Keratinocyte (primary cell): ENCODE data around the gene MARS1. TPM values are rescaled to one million over a fixed set of nuclear protein-coding genes. Genes with fewer than 3 reads are reported as not detected.

Experiments used
- DNase-seq: peaks from one replicate; pipeline ENCODE4 v3.0.0-alpha.2; 2011; ENCODE audit warnings: low read depth, missing footprints, low spot score
- FAIRE-seq: peaks from 2 replicates; lab custom pipeline; 2011; peaks lifted over from hg19 to GRCh38; lab: Jason Lieb, UNC
- H2AFZ ChIP-seq: 2 replicates; pipeline ENCODE4 v1.6.0; 2012; ENCODE audit warnings: low read length, control low read depth, inconsistent platforms; ENCODE audit not compliant: control insufficient read depth
- H3K27ac ChIP-seq: 2 replicates; pipeline ENCODE4 v1.5.1; 2011; ENCODE audit warnings: low read length; ENCODE audit not compliant: control insufficient read depth, insufficient read depth
- H3K27me3 ChIP-seq: 3 replicates; pipeline ENCODE4 v1.6.0; 2011; ENCODE audit warnings: low read length; ENCODE audit not compliant: control insufficient read depth, insufficient read depth; ENCODE audit errors: extremely low read depth
- H3K36me3 ChIP-seq, 2 experiments: 2 replicates in 1 of 2; 3 replicates in 1 of 2; pipeline ENCODE4 v1.5.1; 2011; ENCODE audit warnings: low read length in 2 of 2, mild to moderate bottlenecking in 1 of 2; ENCODE audit not compliant: control insufficient read depth in 2 of 2, insufficient read depth in 2 of 2; ENCODE audit errors: extremely low read depth in 1 of 2
- H3K4me1 ChIP-seq: 3 replicates; pipeline ENCODE4 v1.5.1; 2011; ENCODE audit warnings: low read length; ENCODE audit not compliant: control insufficient read depth, insufficient read depth; ENCODE audit errors: extremely low read depth
- H3K4me2 ChIP-seq: 3 replicates; pipeline ENCODE4 v1.6.0; 2011; ENCODE audit warnings: low read depth, low read length; ENCODE audit not compliant: control insufficient read depth, insufficient read depth; ENCODE audit errors: extremely low read depth
- H3K4me3 ChIP-seq, 3 experiments: fragments of 200-600 bp in 1 of 3; sonication (generic) in 1 of 3; 2 replicates in 2 of 3; 3 replicates in 1 of 3; pipeline ENCODE4 v1.5.1; 2011 to 2016; ENCODE audit warnings: low read length in 3 of 3, mild to moderate bottlenecking in 3 of 3, control low read depth in 2 of 3, inconsistent platforms in 1 of 3, low read depth in 1 of 3, mixed read lengths in 1 of 3, mixed run types in 1 of 3, moderate library complexity in 1 of 3; ENCODE audit not compliant: control insufficient read depth in 2 of 3, insufficient read depth in 2 of 3; ENCODE audit errors: extremely low read depth in 1 of 3
- H3K79me2 ChIP-seq: 2 replicates; pipeline ENCODE4 v1.6.0; 2012; ENCODE audit warnings: low read length; ENCODE audit not compliant: control insufficient read depth, insufficient read depth
- H3K9ac ChIP-seq: 3 replicates; pipeline ENCODE4 v1.6.0; 2011; ENCODE audit warnings: low read length; ENCODE audit not compliant: control insufficient read depth, insufficient read depth; ENCODE audit errors: extremely low read depth
- H3K9me1 ChIP-seq: 3 replicates; pipeline ENCODE4 v1.6.0; 2011; ENCODE audit warnings: low read length; ENCODE audit not compliant: control insufficient read depth, insufficient read depth; ENCODE audit errors: extremely low read depth
- H3K9me3 ChIP-seq: 2 replicates; pipeline ENCODE4 v1.5.1; 2012; ENCODE audit warnings: low read depth, low read length; ENCODE audit not compliant: control insufficient read depth
- H4K20me1 ChIP-seq: 3 replicates; pipeline ENCODE4 v1.6.0; 2011; ENCODE audit warnings: low read length; ENCODE audit not compliant: control insufficient read depth, insufficient read depth; ENCODE audit errors: extremely low read depth
- EZH2 ChIP-seq: IDR thresholded peaks from one replicate; pipeline ENCODE4 v1.6.1; 2012; ENCODE audit warnings: inconsistent platforms, mild to moderate bottlenecking, low read length, moderate library complexity
- dilution Hi-C: fragments of 300-500 bp; cut with MboI; formaldehyde crosslinking; loops from one replicate; pipeline ENCODE4 v1.7.0; 2020; ENCODE audit warnings: low sequenced_read_pairs; ENCODE audit not compliant: extremely low pct_ligation_motif_present
- polyA plus RNA-seq, 5 experiments: library from polyadenylated mRNA; depleted of rRNA in 3 of 5; stranded (reverse) in 3 of 5; stranded (forward) in 1 of 5; unstranded in 1 of 5; fragments of >200 nt; gene quantifications; 1 replicate in 1 of 5; 2 replicates in 3 of 5; 3 replicates in 1 of 5; pipeline versions ENCODE4 v1.2.1 to v1.2.3, GENCODE V29; 2011 to 2012; ENCODE audit warnings: missing spikeins in 2 of 5, low read depth in 1 of 5, low replicate concordance in 1 of 5
- TF ChIP-seq, protein P1 (sequence below), 3 experiments: IDR thresholded peaks in 1 of 3; conservative IDR thresholded peaks in 1 of 3; optimal IDR thresholded peaks in 1 of 3; 2 replicates in 2 of 3; 3 replicates in 1 of 3; pipeline versions ENCODE3 to v1.5.1; 2011; ENCODE audit warnings: low read length in 3 of 3, mild to moderate bottlenecking in 3 of 3, moderate library complexity in 2 of 3, control low read depth in 1 of 3, inconsistent platforms in 1 of 3; ENCODE audit not compliant: insufficient read depth in 2 of 3; ENCODE audit errors: extremely low read depth in 1 of 3

MARS1 gene
- polyA plus RNA-seq, 1 donor (not counting 4 experiments of a cell fraction or from before 2014, with no cell fraction given), result 125 TPM

DNA sequence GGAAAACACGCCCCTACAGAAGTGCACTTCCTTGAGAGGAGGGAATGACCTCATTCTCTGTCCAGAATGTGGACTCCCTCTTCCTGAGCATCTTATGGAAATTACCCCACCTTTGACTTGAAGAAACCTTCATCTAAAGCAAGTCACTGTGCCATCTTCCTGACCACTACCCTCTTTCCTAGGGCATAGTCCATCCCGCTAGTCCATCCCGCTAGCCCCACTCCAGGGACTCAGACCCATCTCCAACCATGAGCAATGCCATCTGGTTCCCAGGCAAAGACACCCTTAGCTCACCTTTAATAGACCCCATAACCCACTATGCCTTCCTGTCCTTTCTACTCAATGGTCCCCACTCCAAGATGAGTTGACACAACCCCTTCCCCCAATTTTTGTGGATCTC, 37.8 kb upstream of the MARS1 start:
- H3K27ac ChIP-seq, result no peak overlapping the region
- H3K79me2 ChIP-seq, result no peaks in the 10 kb centered on the region
- no peaks in the 10 kb centered on the region for H3K9me3 ChIP-seq
- no peak overlapping the region for H3K4me3 ChIP-seq
- dilution Hi-C loops, result no loop called here
- TF ChIP-seq, protein P1, sequence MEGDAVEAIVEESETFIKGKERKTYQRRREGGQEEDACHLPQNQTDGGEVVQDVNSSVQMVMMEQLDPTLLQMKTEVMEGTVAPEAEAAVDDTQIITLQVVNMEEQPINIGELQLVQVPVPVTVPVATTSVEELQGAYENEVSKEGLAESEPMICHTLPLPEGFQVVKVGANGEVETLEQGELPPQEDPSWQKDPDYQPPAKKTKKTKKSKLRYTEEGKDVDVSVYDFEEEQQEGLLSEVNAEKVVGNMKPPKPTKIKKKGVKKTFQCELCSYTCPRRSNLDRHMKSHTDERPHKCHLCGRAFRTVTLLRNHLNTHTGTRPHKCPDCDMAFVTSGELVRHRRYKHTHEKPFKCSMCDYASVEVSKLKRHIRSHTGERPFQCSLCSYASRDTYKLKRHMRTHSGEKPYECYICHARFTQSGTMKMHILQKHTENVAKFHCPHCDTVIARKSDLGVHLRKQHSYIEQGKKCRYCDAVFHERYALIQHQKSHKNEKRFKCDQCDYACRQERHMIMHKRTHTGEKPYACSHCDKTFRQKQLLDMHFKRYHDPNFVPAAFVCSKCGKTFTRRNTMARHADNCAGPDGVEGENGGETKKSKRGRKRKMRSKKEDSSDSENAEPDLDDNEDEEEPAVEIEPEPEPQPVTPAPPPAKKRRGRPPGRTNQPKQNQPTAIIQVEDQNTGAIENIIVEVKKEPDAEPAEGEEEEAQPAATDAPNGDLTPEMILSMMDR (optimal IDR thresholded peaks at IDR 0.05 in 1 of 3, IDR thresholded peaks at IDR 0.05 in 1 of 3, conservative IDR thresholded peaks at IDR 0.05 in 1 of 3; ENCODE audit: extremely low read depth in 1 of 3, insufficient read depth in 2 of 3, low read length in 3 of 3), result no peak
- no peak for TF ChIP-seq EZH2
- H3K27me3 ChIP-seq, result peaks cover 7% of the 10 kb centered on the region
- H3K4me1 ChIP-seq, result no peaks in the 10 kb centered on the region
- no peak overlapping the region for H3K9ac ChIP-seq
- H4K20me1 ChIP-seq, result no peaks in the 10 kb centered on the region
- no peaks in the 10 kb centered on the region for H3K36me3 ChIP-seq
- no peak for FAIRE-seq
- no peak for DNase-seq
- no peaks in the 10 kb centered on the region for H3K9me1 ChIP-seq
- H3K4me2 ChIP-seq, result no peak overlapping the region
- no peak overlapping the region for H2AFZ ChIP-seq

DNA sequence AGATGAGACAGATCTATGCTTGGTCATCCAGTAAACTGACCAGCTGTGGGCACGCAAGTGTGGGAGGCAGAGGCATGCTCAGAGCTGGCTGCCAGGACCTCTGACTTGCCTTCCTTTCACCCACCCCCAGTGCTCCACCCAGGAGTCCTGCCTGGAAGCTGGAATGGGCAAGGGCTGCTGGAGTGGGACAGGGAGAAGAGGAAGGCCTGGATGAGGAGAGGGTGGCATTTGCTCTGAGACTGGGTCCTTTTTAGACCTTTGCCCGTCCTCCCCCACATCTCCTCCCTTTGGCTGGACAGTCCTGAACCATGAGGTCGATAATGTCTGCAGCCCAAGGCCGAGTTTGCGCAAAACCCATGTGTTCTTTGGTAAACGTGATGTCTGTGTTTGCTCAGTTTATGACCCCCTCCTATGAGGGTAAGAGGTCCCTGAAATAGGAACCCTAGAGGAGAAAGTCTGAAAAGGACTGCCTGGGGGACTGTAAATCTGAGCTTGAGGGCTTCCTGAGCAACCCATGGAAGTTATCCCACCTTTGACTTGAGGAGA, 36.6 kb upstream of the MARS1 start:
- H3K4me2 ChIP-seq, result no peak overlapping the region
- H4K20me1 ChIP-seq, result no peaks in the 10 kb centered on the region
- no peaks in the 10 kb centered on the region for H3K79me2 ChIP-seq
- no peaks in the 10 kb centered on the region for H3K36me3 ChIP-seq
- H3K27ac ChIP-seq, result no peak overlapping the region
- no peaks in the 10 kb centered on the region for H3K9me1 ChIP-seq
- no peak for TF ChIP-seq EZH2
- TF ChIP-seq, protein P1 (optimal IDR thresholded peaks at IDR 0.05 in 1 of 3, IDR thresholded peaks at IDR 0.05 in 1 of 3, conservative IDR thresholded peaks at IDR 0.05 in 1 of 3; ENCODE audit: extremely low read depth in 1 of 3, insufficient read depth in 2 of 3, low read length in 3 of 3), result no peak
- DNase-seq (no peak), FAIRE-seq (no peak)
- dilution Hi-C loops, result no loop called here
- H3K9ac ChIP-seq, result no peak overlapping the region
- H2AFZ ChIP-seq, result no peak overlapping the region
- H3K4me3 ChIP-seq, result no peak overlapping the region
- no peaks in the 10 kb centered on the region for H3K9me3 ChIP-seq
- H3K27me3 ChIP-seq, result peaks cover 7% of the 10 kb centered on the region
- H3K4me1 ChIP-seq, result peaks cover 8% of the 10 kb centered on the region
